ENCODE results near the gene TTC6.

GRCh38 chr14:37610945-37611523 is 15.6 kb downstream of the TTC6 start:
- TF ChIP-seq CTCF (IDR thresholded peaks at IDR 0.05; ENCODE audit: low read depth, low read length, missing input control) (no peak), TAF1 (conservative IDR thresholded peaks at IDR 0.05) (no peak), YY1 (IDR thresholded peaks at IDR 0.05) (no peak), SP1 (IDR thresholded peaks at IDR 0.05) (no peak), RAD21 (IDR thresholded peaks at IDR 0.05) (no peak), EGR1 (IDR thresholded peaks at IDR 0.05; ENCODE audit: low read depth in 2 of 2) (no peak), REST (IDR thresholded peaks at IDR 0.05) (no peak), ZBTB33 (IDR thresholded peaks at IDR 0.05) (no peak), ATF3 (IDR thresholded peaks at IDR 0.05) (no peak), NR2F2 (IDR thresholded peaks at IDR 0.05) (no peak), HNF4G (IDR thresholded peaks at IDR 0.05) (no peak), JUND (IDR thresholded peaks at IDR 0.05) (no peak)

Measured in liver (tissue), 3 donors.